Measurements from ENCODE around the gene DYNLRB2. TPM values are rescaled to one million over a fixed set of nuclear protein-coding genes. Genes with fewer than 3 reads are reported as not detected.
A peak's percentile ranks its signal among the peaks of the same experiment; 100 is the strongest.

The DYNLRB2 gene
- total and polyA plus RNA-seq, 10 of the 15 experiments (the other 5 are each of a cell fraction or from before 2014, with no cell fraction given) = 0.21 to 1.2 (median 0.40) TPM; not detected in 5

GRCh38 chr16:80580109-80580832 is 39.5 kb downstream of the DYNLRB2 start (continued):
- TF ChIP-seq CUX1 (IDR thresholded peaks at IDR 0.05; ENCODE audit: insufficient replicate concordance, low read depth, low read length) = no peak
- TF ChIP-seq CBX5 (IDR thresholded peaks at IDR 0.05; ENCODE audit: low read depth) = peak; percentile 94
- peak; percentile 97 for TF ChIP-seq IRF4 (IDR thresholded peaks at IDR 0.05; ENCODE audit: low read depth, low read length)
- TF ChIP-seq RUNX3 (IDR thresholded peaks at IDR 0.05; ENCODE audit: low read length) = peak; percentile 97
- TF ChIP-seq RB1 (IDR thresholded peaks at IDR 0.05; ENCODE audit: borderline replicate concordance) = no peak
- TF ChIP-seq GATAD2B (conservative IDR thresholded peaks at IDR 0.05; ENCODE audit: low read depth) = no peak
- TF ChIP-seq KLF5 (IDR thresholded peaks at IDR 0.05; ENCODE audit: partially characterized antibody) = peak; percentile 57
- TF ChIP-seq NFYB (IDR thresholded peaks at IDR 0.05; ENCODE audit: insufficient read depth, low read depth, low read length) = no peak
- no peak for TF ChIP-seq MAX (IDR thresholded peaks at IDR 0.05; ENCODE audit: low read depth, low read length)
- TF ChIP-seq PRDM15 (CRISPR knock-in tag; IDR thresholded peaks at IDR 0.05) = no peak
- TF ChIP-seq ZSCAN29 (IDR thresholded peaks at IDR 0.05) = no peak
- TF ChIP-seq SMAD5 (IDR thresholded peaks at IDR 0.05; ENCODE audit: low read depth) = no peak
- peak; percentile 41; the same call in 1 of the 2 replicates for TF ChIP-seq POLR2AphosphoS5 (IDR thresholded peaks at IDR 0.05; ENCODE audit: low read length)
- TF ChIP-seq PML (IDR thresholded peaks at IDR 0.05; ENCODE audit: low read length) = peak; percentile 72; the same call in 1 of the 2 replicates
- no peak for TF ChIP-seq SREBF2 (IDR thresholded peaks at IDR 0.05; ENCODE audit: low read length)
- TF ChIP-seq USF1 (IDR thresholded peaks at IDR 0.05; ENCODE audit: borderline replicate concordance, extremely low read length, insufficient read depth, low read depth, low read length) = no peak
- no peak for TF ChIP-seq IRF5 (IDR thresholded peaks at IDR 0.05; ENCODE audit: borderline replicate concordance)
